NCI-H748 (cell line): Measurements from ENCODE around the gene PFKFB3.
A peak's percentile ranks its signal among the peaks of the same experiment; 100 is the strongest.
"Not testable (repeated sequence)": the region's sequence is repeated elsewhere in the genome, so short reads cannot be mapped to it uniquely, and the experiment has no call there.

Source experiments
- DNase-seq: peaks from one replicate; lab custom pipeline; 2025; ENCODE audit not compliant: unreplicated experiment; lab: John Stamatoyannopoulos, UW

PFKFB3 gene

DNA sequence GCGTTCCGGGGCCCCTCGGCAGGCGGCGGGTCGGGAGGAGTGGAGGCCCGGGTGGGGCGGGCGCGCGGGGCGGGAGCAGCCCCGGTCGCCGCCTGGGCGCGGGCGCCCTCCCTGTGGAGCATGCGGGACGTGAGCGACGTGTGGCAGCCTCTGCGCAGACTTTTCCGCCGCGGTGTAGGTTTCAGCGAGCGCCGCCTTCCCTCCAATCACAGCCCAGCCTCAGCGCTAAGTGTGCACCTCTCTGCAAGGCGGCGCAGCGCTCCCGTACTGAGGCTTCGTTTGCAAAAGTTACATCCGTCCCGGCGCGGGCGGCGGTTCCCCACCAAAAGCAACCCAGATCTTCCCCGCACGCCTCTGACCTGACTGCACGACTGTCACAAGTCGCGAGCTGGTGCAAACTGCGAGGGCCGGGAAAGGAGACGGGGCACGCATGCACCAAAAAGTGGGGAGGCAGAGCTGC is 1.2 kb upstream of the PFKFB3 start:
- DNase-seq, result peak; percentile 72

DNA sequence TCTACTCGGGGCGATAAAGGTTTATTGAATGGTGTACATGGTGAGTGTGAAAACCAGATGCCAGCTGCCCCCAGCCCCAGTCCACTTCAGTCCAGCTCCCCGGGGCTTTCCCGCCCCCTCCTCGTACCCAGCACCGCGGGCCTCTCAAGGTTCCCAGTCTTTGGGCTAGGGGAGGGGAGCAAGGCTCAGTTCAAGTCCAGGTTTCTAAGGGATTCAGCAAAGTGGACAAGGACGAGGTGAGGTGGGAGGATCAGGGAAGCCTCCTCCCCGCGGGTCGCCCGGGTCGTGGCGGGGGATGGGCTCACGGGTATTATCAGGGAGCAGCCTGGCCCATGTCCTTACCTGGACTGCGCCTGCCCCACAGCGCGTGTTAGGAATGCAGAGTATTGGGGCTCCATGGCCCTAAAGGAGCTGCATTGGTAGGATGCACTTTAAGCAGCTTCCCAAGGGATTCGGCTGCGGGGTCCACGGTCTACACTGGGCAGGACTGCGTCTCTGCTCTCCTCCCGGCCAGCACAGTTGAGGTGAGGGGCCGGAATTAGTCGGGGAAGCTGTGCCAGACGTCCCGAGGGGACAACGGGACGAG is 541 bp upstream of the PFKFB3 start:
- DNase-seq, result peak; percentile 54

DNA sequence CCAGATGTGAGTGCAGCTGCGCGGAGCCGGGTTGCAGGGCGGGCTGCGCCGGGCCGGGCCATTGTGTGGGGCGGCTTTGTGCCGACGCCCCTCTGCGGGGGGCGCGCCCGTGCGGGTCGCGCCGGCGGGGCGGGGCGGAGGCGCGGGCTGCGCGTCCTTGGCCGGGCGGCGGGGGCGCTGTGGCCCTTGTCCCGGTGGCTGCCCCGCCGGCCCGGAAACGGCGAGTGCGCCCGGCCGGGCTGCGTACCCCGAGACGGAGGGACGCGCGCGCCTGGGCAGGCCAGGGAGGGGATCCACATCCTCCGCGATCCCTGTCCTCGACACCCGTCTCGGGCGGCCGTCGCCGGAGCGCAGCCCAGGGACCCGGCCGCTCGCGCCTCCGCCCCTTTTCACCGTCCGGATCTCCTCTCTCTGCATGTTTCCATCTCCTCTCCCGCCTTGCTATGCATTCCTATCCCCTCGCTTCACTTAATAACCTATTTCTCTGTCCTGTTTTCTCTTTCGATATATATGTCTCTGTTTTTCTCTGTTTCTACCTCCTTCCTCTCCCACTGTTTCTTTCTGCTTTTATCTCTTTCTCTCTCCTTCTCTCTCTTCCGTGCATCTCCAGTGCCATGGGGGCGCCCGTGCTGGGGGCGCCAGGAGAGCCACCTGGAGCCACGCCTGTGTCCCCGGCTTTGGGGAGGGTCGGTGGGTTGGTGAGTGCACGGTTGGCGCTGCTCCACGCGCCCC is 765 bp downstream of the PFKFB3 start:
- DNase-seq, result peak; percentile 63

DNA sequence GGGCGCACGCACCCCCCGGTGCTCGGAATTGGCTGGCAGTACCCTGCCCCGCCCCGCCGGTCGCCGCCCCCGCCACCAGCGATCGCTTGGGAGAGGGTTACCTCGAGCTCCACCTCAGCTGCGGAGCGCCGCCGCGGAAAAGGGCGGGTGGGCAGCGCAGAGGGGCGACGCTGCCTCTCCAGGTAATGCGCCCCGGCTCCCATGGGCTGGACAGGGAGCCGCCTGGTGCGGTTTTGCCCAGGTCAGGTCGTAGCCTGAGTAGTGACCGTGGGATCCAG is 1.3 kb downstream of the PFKFB3 start:
- peak; percentile 42 for DNase-seq

DNA sequence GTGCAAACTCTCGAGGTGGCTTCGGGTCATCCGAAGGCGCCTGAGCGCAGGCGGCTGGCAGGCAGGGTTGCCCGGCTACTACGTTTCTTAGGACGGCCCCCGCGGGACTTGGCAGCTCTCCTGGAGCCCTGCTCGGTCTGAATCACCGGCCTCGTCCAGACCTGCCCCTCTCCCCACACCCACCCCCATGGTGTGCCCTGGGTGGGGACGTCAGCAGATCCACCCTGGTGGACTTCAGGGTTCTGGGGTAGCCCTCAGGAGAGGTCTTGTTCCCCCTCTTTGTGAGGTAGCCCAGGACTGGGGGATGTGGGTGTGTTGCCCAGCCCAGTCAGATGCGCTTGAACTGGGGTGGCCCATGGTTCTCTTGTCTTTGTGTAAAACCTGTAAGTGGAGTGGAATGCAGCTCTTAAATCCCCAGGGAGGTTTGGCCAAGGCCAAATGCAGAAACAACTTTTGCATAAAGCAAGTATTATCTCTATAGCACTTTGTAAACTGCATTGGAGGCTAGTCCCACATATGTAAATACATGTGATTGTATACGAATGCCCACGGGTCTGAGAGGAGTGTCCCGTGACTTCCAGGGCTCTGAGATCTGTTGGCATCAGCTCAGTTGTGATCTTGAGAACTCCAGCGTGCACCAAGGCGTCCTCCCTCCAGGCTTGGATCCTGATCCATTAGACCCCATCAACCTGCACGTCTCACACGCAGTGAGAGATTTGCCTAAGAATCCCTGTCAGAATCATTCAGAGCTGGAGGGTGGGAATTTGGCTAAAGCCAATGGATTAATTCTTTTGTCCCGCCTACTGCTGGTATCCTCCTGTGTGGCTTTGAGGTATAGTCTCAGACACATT is 1.8 kb downstream of the PFKFB3 start:
- no peak for DNase-seq

DNA sequence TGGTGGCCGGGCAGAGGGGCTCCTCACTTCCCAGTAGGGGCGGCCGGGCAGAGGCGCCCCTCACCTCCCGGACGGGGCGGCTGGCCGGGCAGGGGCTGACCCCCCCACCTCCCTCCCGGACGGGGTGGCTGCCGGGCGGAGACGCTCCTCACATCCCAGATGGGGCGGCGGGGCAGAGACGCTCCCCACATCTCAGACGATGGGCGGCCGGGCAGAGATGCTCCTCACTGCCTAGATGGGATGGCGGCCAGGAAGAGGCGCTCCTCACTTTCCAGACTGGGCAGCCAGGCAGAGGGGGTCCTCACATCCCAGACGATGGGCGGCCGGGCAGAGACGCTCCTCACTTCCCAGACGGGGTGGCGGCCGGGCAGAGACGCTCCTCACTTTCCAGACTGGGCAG is 3.8 kb downstream of the PFKFB3 start:
- DNase-seq, result not testable (repeated sequence)

DNA sequence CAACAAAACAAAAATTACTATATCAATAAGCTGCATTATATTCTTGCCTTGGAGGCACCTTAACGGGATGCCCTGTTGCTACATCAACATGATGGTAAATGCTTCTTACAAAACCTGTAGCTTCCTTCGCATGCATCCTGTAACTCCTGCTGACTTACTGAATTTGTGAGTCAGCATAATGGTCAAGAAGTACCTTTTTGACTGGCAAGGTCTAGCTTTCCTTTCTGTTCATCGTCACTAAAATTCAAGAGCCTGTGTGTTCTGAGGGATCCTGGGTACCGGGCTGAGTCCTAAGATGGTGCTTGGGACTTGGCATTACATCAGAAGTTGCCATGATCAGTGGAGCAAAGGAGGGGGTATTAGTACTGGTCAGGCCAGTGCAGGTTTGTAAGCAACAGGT is 4.9 kb downstream of the PFKFB3 start:
- no peak for DNase-seq

DNA sequence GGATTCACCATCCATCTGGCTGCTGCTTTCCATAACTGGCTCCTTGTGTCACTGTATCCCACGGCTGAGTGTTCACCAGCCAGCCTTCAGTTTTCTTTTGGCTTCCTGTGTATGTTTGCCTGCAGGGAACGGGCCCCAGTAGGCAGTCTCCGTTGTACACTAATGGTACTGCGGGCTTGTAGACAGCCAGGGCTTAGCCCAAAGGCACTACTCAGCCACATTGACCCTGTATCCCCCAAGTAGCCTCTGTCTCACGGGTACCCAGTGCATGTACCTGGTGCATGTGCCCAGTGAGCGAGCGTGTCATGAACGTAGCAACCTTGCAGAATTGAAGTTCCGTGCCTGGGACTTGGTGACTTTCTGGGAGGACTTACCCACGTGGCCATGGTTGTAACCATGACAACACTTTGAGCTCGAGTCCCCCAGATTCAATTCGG is 6.1 kb downstream of the PFKFB3 start:
- DNase-seq, result no peak

DNA sequence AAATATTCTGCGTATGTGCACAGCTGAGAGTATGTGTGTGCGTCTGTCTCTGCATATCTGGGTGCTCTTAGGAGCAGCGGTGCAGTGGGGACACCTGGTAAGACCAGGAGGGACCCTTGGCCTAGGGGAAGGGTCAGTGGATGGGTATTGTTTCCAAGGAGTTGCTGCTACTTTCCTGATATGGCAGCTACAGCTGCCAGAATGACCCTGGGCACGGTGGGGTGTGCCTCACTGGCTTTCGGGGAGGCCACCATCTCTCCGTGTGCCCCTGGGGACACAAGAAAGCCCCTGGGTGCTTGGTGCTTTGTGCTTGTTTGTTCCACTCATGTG is 8.6 kb downstream of the PFKFB3 start:
- no peak for DNase-seq

DNA sequence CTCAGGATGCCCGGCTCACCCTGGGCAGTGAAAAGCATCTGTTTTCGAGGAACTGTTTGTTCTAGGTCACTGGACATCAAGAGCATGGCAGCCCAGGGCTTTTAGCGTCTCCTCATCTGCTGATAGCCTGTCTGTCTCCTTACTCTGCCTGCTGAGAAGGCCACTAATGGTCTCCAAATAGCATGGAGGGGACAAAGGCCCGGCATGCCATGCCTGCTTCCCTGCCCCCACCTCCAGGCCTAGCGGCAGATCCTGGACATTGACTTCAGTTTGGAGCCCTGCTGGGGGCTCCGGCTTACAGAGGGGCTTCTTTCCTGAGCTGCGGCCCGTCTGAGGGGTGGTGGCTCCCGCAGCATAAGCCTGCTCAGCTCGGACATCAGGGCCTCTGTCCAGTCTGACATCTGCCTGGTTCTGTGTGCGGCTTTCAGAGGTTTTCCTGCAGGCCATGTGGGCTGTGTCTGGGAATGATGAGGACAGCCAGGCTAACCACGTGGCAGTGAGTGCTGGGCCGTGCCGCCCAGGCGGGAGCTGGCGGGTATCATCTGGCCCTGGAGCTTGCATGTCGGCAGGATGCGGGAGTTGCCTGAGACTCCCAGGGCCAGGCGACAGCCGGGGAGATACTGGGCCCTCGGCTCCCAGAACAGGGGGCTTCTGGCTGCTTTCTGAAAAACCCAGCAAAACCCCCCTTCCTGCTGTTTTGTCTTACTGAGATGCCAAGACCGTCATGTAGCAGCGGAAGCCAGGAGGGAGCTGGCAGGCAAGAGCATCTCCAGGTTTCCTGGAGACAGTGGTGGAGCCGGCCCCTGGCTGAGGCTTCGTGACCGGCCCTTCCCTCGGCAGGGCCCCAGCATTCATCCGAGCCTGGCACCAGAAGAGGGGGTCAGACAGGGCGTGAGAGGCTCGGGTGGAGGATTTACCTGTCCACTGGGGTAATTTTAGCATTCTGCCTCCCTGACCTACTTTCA is 9.2 kb downstream of the PFKFB3 start:
- no peak for DNase-seq

DNA sequence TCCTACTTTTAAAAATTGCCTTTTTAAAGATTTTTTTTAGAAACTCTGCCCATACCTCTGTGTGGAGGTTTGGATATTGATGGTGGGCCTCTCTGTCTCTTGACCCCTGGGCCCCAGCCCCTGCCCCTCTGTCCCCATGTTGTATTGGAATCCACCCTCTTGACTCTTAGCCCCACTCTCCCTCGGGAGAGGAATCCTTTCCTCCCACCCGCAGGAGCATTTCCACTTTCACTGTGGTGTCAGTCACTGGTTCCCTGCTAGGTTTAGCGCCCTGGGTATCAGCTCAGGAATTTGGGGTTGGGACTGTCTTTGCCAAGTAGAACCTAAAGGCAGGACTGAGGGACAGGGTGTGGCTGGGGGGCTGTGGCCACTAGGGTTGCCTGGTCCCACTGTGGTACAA is 10.1 kb downstream of the PFKFB3 start:
- no peak for DNase-seq

DNA sequence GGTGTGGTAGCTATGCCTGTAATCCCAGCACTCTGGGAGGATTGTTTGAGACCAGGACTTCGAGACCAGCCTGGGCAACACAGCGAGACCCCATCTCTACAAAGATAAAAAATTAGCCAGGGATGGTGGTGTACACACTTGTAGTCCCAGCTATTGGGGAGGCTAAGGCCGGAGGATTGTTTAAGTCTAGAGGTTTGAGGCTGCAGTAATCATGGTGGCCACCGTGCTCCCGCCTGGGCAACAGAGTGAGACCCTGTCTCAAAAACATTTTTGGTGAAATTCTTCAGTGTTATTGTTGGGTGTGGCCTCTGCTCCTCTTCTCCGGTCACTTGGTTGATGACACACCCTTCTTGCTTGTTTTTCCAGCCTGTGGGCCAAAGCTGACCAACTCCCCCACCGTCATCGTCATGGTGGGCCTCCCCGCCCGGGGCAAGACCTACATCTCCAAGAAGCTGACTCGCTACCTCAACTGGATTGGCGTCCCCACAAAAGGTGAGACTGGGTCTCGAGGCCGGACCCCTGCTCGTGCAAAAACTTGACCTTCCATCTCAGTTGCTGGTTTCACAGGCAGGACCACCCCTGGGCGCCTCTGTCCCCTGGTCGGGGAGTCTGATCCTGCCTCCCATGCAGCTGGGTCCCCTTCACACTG is 10.6 kb downstream of the PFKFB3 start:
- no peak for DNase-seq

DNA sequence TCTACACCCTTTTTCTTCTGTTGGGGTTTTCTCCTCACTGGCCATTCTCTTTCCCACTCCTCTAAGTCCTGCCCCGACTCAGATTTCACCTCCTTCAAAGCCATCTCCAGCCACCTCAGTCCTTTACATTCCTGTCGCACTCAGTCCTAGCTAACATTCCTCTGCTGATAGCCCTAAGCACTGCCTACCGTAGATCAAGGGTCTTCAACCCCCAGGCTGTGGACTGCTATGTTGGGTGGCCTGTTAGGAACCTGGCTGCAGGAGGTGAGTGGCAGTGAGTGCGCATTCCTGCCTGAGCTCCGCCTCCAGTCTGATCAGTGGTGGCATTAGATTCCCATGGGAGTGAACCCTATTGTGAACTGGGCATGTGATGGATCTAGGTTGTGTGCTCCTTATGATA is 11.2 kb downstream of the PFKFB3 start:
- DNase-seq, result no peak

DNA sequence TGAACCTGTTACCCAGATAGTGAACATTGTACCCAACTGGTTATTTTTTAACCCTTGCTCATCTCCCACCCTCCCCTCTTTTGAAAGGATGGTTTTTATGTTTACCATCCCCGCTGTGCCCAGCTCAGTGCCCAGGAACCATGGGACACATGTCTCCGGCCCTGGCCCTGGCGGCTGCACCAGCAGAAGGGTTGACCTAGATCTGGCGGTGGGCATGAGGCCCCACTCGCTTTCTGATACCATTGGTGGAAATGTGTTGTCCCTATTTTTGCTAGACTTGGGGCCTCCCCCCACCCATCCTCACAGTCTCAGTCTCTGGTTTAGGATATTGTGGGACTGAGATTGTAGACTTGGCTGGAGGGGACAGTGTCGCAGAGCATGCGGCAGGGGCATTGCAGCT is 11.9 kb downstream of the PFKFB3 start:
- no peak for DNase-seq

DNA sequence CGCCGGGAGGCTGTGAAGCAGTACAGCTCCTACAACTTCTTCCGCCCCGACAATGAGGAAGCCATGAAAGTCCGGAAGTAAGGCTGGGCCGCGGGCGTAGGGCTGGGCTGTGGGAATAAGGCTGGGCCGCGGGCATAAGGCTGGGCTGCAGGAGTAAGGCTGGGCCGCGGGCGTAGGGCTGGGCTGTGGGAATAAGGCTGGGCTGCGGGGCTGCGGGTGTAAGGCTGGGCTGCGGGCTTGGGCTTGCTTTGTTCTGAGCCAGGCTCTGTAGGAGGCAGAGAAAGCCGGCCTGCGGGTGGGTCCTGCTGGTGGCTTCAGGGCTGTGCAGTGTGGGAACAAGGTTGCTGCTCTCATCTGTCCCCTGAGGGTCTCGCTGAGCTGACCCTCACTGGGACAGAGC is 12.5 kb downstream of the PFKFB3 start:
- DNase-seq, result no peak

DNA sequence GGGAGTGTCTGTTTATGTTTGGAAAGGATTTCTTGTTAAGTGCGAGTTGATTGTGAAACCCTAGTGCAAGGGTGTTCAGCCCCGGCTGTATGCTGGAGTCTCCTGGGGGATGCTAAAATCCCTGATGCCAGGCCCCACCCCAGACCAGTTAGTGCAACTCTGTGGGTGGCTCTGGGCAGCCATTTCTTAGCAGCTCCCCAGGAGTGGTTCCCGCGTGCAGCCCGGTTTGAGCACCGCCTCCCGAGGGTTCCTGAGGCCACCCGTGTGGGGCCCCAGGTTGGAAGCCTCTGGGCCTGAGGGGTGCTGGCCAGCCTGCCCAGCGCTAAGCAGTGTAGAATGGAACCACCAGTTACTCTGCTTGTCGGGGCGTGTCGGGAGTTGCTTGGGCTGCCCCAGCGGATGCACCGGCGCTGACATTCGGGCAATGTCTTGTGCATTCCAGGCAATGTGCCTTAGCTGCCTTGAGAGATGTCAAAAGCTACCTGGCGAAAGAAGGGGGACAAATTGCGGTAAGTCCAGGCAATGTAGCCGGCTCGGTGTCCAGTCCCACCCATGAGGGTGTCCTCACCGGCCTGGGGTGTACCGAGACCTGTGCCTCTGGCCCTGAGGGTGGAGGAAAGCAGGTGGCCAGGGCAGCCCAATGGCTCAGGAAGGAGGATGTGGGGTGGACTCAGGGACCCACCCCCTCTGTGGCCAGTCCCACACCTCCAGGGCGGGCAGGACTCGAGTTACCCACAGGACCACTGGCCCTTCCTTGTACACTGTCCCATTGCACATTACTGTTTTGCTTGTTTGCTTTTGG is 13.2 kb downstream of the PFKFB3 start:
- no peak for DNase-seq

DNA sequence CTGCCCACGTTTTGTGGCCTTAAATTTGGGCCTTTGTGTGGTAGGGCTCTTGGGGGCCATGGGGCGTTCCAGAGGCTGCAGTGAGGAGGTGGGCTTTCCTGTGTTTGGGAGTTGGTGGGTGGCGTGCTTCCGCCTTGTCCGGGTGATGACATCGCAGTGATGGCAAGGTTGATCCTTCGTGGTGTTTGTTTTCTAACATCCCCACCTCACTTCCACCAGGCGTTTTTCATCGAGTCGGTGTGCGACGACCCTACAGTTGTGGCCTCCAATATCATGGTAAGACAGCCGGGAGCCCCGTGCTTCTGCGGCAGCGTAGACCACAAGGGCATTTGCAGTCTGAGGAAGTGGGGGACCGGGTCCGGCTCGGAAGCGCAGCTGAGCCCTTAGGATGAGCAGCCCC is 14.2 kb downstream of the PFKFB3 start:
- DNase-seq, result no peak

DNA sequence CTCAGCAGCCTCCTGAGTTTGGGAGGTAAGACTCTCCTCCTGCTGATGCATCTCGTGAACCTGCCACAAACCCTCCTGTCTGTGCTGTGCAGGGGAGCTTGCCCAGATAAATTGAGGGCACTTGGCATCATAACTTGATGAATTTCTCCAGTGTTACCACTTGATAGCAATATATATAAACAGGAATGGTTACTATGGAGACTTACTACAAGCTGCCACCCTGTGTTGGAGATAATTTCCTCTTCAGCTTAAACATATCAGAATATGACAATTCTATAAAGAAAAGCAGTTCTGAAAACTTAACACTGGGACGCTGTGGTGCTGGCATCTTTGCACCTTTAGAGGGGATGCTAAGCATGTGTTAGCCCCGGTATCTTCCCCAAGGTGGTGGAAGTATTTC is 14.9 kb downstream of the PFKFB3 start:
- no peak for DNase-seq

DNA sequence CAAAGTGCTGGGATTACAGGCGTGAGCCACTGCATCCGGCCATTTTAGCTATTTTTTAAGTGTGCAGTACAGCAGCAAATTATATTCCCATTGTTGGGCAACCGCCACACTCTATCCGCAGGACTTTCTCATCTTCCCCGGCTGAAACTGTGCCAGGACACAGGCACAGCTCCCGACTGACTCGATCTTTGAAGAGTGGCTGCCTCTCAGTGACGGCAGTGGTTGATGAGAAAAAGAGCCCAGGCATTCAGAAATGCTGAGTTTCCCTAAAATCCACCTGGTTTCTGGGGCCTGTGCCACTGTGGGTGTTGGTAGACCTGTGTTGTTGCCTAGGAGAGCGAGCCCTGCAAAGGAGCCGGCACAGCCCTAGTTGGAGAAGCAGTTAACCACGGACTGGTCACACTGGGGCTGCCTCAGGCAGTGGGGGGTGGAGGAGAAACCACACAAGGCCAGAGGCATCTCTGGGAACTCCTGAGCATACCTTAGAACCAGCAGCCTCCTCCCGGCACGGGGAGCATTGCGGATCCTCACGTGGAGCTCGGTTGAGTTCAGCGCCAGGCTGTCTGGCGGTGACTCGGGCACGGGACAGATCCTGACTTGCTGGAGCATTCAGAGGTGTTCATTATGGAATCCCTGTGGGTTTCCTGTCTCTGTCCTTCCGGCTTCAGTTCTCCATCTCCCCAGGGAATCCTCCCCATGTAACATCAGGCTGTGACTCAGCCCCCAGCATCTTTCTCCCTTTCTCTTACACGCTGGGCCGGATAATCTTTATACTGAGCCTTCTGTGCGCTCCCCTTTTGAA is 16.2 kb downstream of the PFKFB3 start:
- no peak for DNase-seq
